NK-92 treated with Interleukin-12 subunit alpha and Interleukin-12 subunit beta, amount 100 ng/mL, for 24 hours (cell line): ENCODE data around the gene PDX1.

Experiments used
- DNase-seq: peaks from one replicate; lab custom pipeline; 2025; lab: John Stamatoyannopoulos, UW

Gene PDX1

DNA sequence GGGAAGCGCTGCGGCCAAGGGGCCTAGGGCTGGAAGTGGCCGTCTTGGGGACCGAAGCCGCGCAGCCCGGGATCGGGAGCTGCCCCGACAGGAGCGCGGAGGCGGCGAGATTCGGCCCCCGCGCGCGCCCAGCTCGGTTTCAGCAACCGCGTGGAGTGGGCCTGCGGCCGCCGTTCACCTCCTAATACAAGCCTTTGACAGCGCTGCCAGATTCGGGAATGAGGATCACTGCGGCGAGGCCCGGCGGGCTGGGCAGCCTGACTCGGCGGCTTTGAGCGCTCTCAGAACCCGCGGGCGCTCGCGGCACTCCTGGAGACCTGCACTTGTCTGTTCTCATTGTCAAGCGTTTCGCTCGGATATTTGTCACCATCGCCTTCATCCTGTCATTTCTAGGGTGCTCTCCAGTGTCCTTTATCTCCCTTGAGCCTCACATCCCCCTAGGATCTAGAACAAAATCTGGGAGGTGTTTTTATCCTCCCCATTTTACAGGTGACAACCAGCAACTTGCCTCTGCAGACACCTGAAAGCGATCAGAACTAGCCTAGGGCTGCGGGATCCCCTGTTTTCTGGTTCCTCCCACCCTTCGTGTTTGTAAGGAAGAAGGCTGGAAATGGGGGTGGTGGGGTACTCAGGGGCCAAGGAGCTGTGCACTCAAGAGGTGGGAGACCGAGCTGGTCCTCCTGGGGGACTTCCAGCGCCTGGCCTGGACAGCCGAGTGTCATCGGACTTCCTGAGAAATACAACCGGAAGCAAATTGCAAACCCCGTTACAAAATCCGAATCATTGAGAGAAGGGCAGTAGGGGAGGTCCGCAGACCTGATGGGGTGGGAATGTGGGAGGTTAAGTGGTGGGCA, 50.8 kb downstream of the PDX1 start:
- no peak for DNase-seq

DNA sequence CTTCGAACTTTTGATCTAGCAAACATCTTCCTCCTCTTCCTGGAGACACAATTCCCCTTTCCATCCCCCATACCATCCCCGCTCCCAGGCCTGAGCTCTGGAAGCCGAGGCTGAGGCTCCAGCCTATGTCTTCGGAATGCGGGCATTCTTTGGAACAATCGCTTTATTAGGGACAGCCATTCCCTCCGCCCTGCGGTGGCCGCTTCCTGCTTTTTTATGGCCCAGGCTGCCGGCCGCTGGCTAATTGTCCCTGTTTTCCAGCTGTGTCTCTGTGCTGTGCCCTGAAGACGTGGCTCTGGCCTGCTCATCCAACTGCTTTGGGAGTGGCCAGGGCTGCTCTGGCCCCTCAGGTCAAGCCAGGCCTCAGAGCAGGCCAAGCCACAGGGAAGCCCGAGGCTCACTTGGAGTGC, 51.4 kb downstream of the PDX1 start:
- DNase-seq: no peak

DNA sequence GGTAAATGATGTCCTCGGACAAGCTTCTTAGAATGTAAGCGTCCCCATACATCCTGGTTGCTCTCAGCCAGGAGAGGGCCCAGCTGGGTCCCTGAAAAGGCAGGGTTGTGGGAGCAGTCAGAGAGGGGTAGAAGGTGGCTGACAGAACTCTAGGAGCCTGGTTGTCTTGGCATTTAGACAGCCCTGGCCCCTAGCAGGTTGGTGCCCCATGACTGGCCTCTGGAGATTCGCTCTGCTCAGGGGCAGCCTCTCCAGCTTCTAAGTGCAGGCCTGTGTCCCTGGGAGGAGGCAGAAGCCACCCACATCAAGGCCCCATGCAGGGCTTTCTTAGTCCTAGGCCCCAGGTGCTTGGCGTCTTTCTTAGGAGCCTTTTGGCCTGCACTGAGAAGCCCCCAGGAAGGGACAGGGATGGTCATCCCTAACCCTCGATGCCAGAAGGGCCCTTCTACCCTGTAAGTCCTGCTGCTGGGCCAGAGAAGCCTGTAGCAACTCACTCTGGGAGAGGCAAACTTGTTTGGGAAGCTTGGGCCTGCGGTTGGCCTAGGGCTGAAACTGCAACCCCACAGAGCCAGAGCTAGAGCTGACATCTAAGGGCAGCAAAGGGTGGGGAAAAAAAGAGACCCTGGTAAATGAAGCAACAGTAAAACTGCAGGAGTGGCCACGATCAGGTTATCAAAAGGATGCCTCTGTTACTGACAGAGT, 52.1 kb downstream of the PDX1 start:
- DNase-seq: no peak

DNA sequence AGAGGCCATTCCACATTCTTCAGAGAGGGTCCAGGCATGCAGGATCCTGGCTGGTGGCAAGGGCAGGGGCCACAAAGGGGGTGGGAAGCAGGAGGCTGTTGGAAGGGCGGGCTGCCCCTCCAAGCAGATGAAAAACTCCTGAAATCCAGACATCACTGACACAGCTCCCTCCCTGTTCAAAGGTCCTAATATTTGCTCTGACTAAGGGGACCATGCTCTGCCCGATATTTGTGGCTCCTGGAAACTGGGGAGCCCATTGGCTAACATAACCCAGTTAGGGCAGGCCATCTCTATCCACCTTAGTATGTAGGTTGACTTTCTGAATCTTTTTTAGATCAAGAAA, 52.6 kb downstream of the PDX1 start:
- no peak for DNase-seq

DNA sequence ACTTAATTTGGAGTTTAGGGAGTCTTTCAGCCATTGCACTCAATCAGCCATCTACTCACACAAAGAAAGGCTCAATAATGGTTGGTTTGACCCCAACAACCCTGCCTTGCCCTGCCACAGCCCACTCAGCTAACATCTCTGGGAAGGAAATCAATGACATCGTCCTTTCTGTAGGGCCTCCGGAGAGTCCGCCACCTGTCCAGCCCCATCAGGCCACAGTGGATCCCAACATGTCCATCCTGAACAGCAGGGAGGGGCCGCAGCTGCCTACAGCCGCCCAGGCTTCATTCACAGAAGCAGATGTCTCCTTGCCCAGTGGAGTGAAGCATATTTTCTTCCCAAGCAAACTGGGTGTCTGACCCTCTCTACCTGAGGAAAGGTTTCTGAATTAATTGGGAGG, 53.5 kb downstream of the PDX1 start:
- DNase-seq: no peak

GRCh38 chr13:27973961-27974662, 54.3 kb downstream of the PDX1 start:
- DNase-seq: no peak
